Measurements from ENCODE around the gene BMS1.

- TF ChIP-seq REST (IDR thresholded peaks at IDR 0.05; ENCODE audit: insufficient replicate concordance, low read depth) (no peak), CTCF (IDR thresholded peaks at IDR 0.05; ENCODE audit: insufficient read depth, low read length) (no peak), POLR2AphosphoS5 (IDR thresholded peaks at IDR 0.05; ENCODE audit: low read depth) (no peak)
Measured at GRCh38 chr10:42864575-42864974, 82.0 kb downstream of the BMS1 start.
